HG03064 (cell line): Measurements from ENCODE around the gene SPRN.

Experiments
- ATAC-seq: cut with Tn5 transposase; IDR thresholded peaks from one replicate; pipeline ENCODE4 v1.9.1; 2021; ENCODE audit warnings: low read depth; ENCODE audit not compliant: unreplicated experiment

Gene SPRN

GRCh38 chr10:133457100-133457841 is 32.8 kb upstream of the SPRN start:
- ATAC-seq: no peak

GRCh38 chr10:133456041-133456951 is 31.9 kb upstream of the SPRN start:
- no peak for ATAC-seq

- no peak for ATAC-seq
Observed at GRCh38 chr10:133455611-133456031, 31.2 kb upstream of the SPRN start.

GRCh38 chr10:133455196-133455595 is 30.8 kb upstream of the SPRN start:
- ATAC-seq: no peak

- no peak for ATAC-seq
Observed at GRCh38 chr10:133454204-133454893, 29.9 kb upstream of the SPRN start.

GRCh38 chr10:133453516-133454203 is 29.2 kb upstream of the SPRN start, which contains the start of gene SCART1:
TSS of gene SCART1 (plus strand) at chr10:133453945. CDS start at chr10:133453998, 53 bp downstream.
- no peak for ATAC-seq

GRCh38 chr10:133452453-133452852 is 28.0 kb upstream of the SPRN start:
- no peak for ATAC-seq

GRCh38 chr10:133451346-133451745 is 26.9 kb upstream of the SPRN start:
- ATAC-seq: no peak

- no peak for ATAC-seq
Observed at GRCh38 chr10:133448120-133448519, 23.7 kb upstream of the SPRN start.

GRCh38 chr10:133446979-133447378 is 22.6 kb upstream of the SPRN start:
- ATAC-seq: no peak

GRCh38 chr10:133445751-133446708 is 21.6 kb upstream of the SPRN start:
- ATAC-seq: no peak

- ATAC-seq: no peak
Observed at GRCh38 chr10:133445268-133445732, 20.9 kb upstream of the SPRN start.

GRCh38 chr10:133444342-133445267 is 20.2 kb upstream of the SPRN start:
- no peak for ATAC-seq

- no peak for ATAC-seq
Observed at GRCh38 chr10:133442967-133443924, 18.8 kb upstream of the SPRN start.

GRCh38 chr10:133442191-133442966 is 18.0 kb upstream of the SPRN start:
- no peak for ATAC-seq

GRCh38 chr10:133441780-133442179 is 17.4 kb upstream of the SPRN start:
- ATAC-seq: no peak
